Loucy (cell line): ENCODE measurements around the gene VMAC.

Experiments
- CTCF ChIP-seq: fragments of 200-600 bp; sonication (generic); conservative IDR thresholded peaks from 2 replicates; pipeline ENCODE4 v1.5.1; 2014; ENCODE audit warnings: mild to moderate bottlenecking, antibody characterized with exemption, low read length
- EZH2phosphoT487 ChIP-seq: fragments of 200-600 bp; IDR thresholded peaks from 2 replicates; pipeline ENCODE4 v1.6.1; 2018; ENCODE audit warnings: antibody characterized with exemption, mild to moderate bottlenecking, moderate library complexity, borderline replicate concordance

GRCh38 chr19:5892772-5893275, 11.8 kb upstream of the VMAC start:
- TF ChIP-seq CTCF (no peak), EZH2phosphoT487 (no peak)
